B cell (primary cell): ENCODE results near the gene ATP8A2. TPM values are rescaled to one million over a fixed set of nuclear protein-coding genes. Genes with fewer than 3 reads are reported as not detected.

Experiments
- ATAC-seq: fragments of 200-7000 bp; cut with Tn5 transposase; one replicate; pipeline ENCODE4 v1.10.0; 2021; ENCODE audit warnings: low read depth, mild to moderate bottlenecking, moderate number of reproducible peaks, moderate library complexity
- CTCF ChIA-PET: fragments of 350-600 bp; sonication (Branson Sonifier 250); formaldehyde crosslinking; loops from one replicate; lab custom pipeline; 2021; ENCODE audit warnings: antibody characterized with exemption, inconsistent platforms; lab: Charles Lee
- POLR2A ChIA-PET: fragments of 350-600 bp; sonication (Branson Sonifier 250); formaldehyde crosslinking; loops from one replicate; lab custom pipeline; 2021; ENCODE audit warnings: antibody characterized with exemption; lab: Charles Lee
- DNase-seq: peaks from one replicate; pipeline ENCODE4 v3.0.0; 2013
- H2AFZ ChIP-seq: 2 replicates; pipeline ENCODE4 v1.6.1; 2012; ENCODE audit warnings: mild to moderate bottlenecking, low read depth, low read length; ENCODE audit not compliant: insufficient read depth, poor library complexity, severe bottlenecking
- H3K27ac ChIP-seq, 2 donors: 1 replicate in 1 of 2; 2 replicates in 1 of 2; pipeline ENCODE4 v1.5.1; 2012 to 2013; ENCODE audit warnings: low read length in 2 of 2, mild to moderate bottlenecking in 2 of 2, moderate library complexity in 1 of 2
- H3K27me3 ChIP-seq, 4 experiments: fragments of 200-600 bp in 1 of 4; sonication (generic) in 1 of 4; replicated peaks in 1 of 4; 1 replicate in 2 of 4; 2 replicates in 2 of 4; pipeline versions ENCODE4 v1.6.1 to v1.7.0; 2013 to 2016; ENCODE audit warnings: low read length in 3 of 4, mild to moderate bottlenecking in 2 of 4, mixed read lengths in 1 of 4, moderate library complexity in 1 of 4; ENCODE audit not compliant: insufficient read depth in 4 of 4, control insufficient read depth in 3 of 4; ENCODE audit errors: control extremely low read depth in 1 of 4
- H3K36me3 ChIP-seq, 2 experiments: replicated peaks in 1 of 2; 1 replicate in 1 of 2; 2 replicates in 1 of 2; pipeline versions ENCODE4 v1.6.1 to v1.7.1; 2013; ENCODE audit warnings: low read length in 1 of 2; ENCODE audit not compliant: insufficient read depth in 2 of 2, control insufficient read depth in 1 of 2; ENCODE audit errors: control extremely low read depth in 1 of 2, extremely low read depth in 1 of 2
- H3K4me1 ChIP-seq, 2 donors: fragments of 200-600 bp in 1 of 2; sonication (generic) in 1 of 2; 1 replicate in 1 of 2; 2 replicates in 1 of 2; pipeline versions ENCODE4 v1.5.1 to v1.6.1; 2013 to 2017; ENCODE audit warnings: low read length in 2 of 2; ENCODE audit not compliant: control insufficient read depth in 2 of 2, insufficient read depth in 2 of 2
- H3K4me2 ChIP-seq: replicated peaks from 2 replicates; pipeline ENCODE3; 2012; ENCODE audit warnings: mild to moderate bottlenecking, low read depth, low read length; ENCODE audit not compliant: poor library complexity, severe bottlenecking
- H3K4me3 ChIP-seq, 5 experiments: fragments of 200-600 bp in 1 of 5; sonication (generic) in 1 of 5; 1 replicate in 3 of 5; 2 replicates in 2 of 5; pipeline versions ENCODE4 v1.5.1 to v1.7.0; 2011 to 2016; ENCODE audit warnings: low read length in 4 of 5, mild to moderate bottlenecking in 4 of 5, low read depth in 2 of 5, control low read depth in 1 of 5, moderate library complexity in 1 of 5; ENCODE audit not compliant: insufficient read depth in 1 of 5; ENCODE audit errors: control extremely low read depth in 1 of 5, extremely low read depth in 1 of 5
- H3K79me2 ChIP-seq: fragments of 200-600 bp; sonication (generic); one replicate; pipeline ENCODE4 v1.6.0; 2016; ENCODE audit warnings: low read length; ENCODE audit not compliant: control insufficient read depth, insufficient read depth
- H3K9ac ChIP-seq: fragments of 200-600 bp; sonication (generic); 2 replicates; pipeline ENCODE4 v1.6.1; 2017; ENCODE audit warnings: mild to moderate bottlenecking, low read length, moderate library complexity
- H3K9me3 ChIP-seq, 3 donors: one replicate each; pipeline versions ENCODE4 v1.6.1 to v1.7.1; 2013; ENCODE audit warnings: low read length in 2 of 3; ENCODE audit not compliant: control insufficient read depth in 2 of 3, insufficient read depth in 1 of 3; ENCODE audit errors: control extremely low read depth in 1 of 3
- H4K20me1 ChIP-seq: 2 replicates; pipeline ENCODE4 v1.6.0; 2012; ENCODE audit warnings: mild to moderate bottlenecking, low read length; ENCODE audit not compliant: insufficient read depth, control insufficient read depth, poor library complexity, severe bottlenecking
- H3K27ac Mint-ChIP-seq: one replicate; pipeline ENCODE4 v1.8.0; 2021; ENCODE audit warnings: mixed read lengths
- H3K27me3 Mint-ChIP-seq: one replicate; pipeline ENCODE4 v1.8.0; 2021; ENCODE audit warnings: mixed read lengths
- H3K4me1 Mint-ChIP-seq: one replicate; pipeline ENCODE4 v1.8.0; 2021; ENCODE audit warnings: mixed read lengths
- H3K4me3 Mint-ChIP-seq: one replicate; pipeline ENCODE4 v1.8.0; 2021; ENCODE audit warnings: mixed read lengths
- H3K9me3 Mint-ChIP-seq: one replicate; pipeline ENCODE4 v1.8.0; 2022; ENCODE audit warnings: mixed read lengths; ENCODE audit not compliant: insufficient read depth
- EZH2 ChIP-seq: IDR thresholded peaks from 2 replicates; pipeline ENCODE4 v1.6.1; 2012; ENCODE audit warnings: borderline replicate concordance, low read depth, mild to moderate bottlenecking, moderate library complexity, low read length; ENCODE audit not compliant: insufficient read depth, poor library complexity, severe bottlenecking
- WGBS: methylation state at CpG from one replicate; pipeline ENCODE4 v1.1.5; 2013; ENCODE audit warnings: missing lambda C conversion rate; ENCODE audit not compliant: insufficient coverage; 5-methylcytosine and 5-hydroxymethylcytosine counted together
- intact Hi-C: fragments of 100-400 bp; cut with micrococcal nuclease; formaldehyde crosslinking; loops from one replicate; pipeline ENCODE4 v1.10.0; 2022
- polyA plus RNA-seq: library from polyadenylated mRNA; depleted of rRNA; stranded (reverse); fragments of >200 nt; gene quantifications from 2 replicates; pipeline ENCODE4 v1.2.3, GENCODE V29; 2012
- total RNA-seq, 2 donors: library from RNA; stranded (reverse); fragments of 120-200 nt in 1 of 2; gene quantifications; 1 replicate in 1 of 2; 2 replicates in 1 of 2; pipeline versions ENCODE4 v1.2.3 to v1.2.4, GENCODE V29; 2013 to 2022
- TF ChIP-seq, protein P1 (sequence below): fragments of 200-600 bp; IDR thresholded peaks from one replicate; pipeline ENCODE4 v1.8.0; 2022; ENCODE audit warnings: antibody characterized with exemption, mild to moderate bottlenecking

The ATP8A2 gene
- total and polyA plus RNA-seq, 2 donors (not counting 1 experiment from before 2014, with no cell fraction given) = not detected

DNA sequence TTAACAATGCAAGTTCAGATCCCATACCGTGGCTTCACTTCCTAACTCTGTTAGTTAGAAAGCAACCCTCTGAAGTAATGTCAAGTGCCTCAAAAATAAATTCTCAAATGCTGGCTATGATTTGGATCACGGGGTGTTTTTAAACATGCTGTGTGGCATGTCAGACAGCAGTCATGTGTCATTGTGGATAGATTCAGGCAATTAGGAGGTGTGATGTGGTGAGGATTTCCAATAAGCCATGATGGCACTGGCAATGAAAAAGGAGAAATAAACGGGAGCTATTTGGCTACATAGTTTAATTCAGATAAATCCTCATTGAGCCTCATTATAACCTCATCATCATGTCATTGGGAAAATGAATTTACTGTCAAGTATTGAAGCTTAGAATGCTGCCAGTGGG lies 130.3 kb downstream of the ATP8A2 start:
- Mint-ChIP-seq H3K27ac (no peak overlapping the region), H3K4me1 (no peaks in the 10 kb centered on the region), H3K27me3 (peaks cover 3% of the 10 kb centered on the region), H3K9me3 (no peaks in the 10 kb centered on the region), H3K4me3 (no peak overlapping the region)
- no peaks in the 10 kb centered on the region for H3K36me3 ChIP-seq
- CTCF ChIA-PET = no interaction called here
- TF ChIP-seq EZH2 = no peak
- TF ChIP-seq, protein P1, sequence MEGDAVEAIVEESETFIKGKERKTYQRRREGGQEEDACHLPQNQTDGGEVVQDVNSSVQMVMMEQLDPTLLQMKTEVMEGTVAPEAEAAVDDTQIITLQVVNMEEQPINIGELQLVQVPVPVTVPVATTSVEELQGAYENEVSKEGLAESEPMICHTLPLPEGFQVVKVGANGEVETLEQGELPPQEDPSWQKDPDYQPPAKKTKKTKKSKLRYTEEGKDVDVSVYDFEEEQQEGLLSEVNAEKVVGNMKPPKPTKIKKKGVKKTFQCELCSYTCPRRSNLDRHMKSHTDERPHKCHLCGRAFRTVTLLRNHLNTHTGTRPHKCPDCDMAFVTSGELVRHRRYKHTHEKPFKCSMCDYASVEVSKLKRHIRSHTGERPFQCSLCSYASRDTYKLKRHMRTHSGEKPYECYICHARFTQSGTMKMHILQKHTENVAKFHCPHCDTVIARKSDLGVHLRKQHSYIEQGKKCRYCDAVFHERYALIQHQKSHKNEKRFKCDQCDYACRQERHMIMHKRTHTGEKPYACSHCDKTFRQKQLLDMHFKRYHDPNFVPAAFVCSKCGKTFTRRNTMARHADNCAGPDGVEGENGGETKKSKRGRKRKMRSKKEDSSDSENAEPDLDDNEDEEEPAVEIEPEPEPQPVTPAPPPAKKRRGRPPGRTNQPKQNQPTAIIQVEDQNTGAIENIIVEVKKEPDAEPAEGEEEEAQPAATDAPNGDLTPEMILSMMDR = no peak
- H3K9me3 ChIP-seq = no peaks in the 10 kb centered on the region
- POLR2A ChIA-PET = no interaction called here
- H2AFZ ChIP-seq = no peak overlapping the region
- intact Hi-C loops = no loop called here
- 100% methylated on average over 1 of the region's 3 CpGs for WGBS
- no peak overlapping the region for H3K9ac ChIP-seq
- no peak overlapping the region for H3K4me2 ChIP-seq
- no peak overlapping the region for H3K27ac ChIP-seq
- H3K4me3 ChIP-seq = no peak overlapping the region
- H3K4me1 ChIP-seq = no peaks in the 10 kb centered on the region
- H3K27me3 ChIP-seq = no peaks in the 10 kb centered on the region
- no peaks in the 10 kb centered on the region for H3K79me2 ChIP-seq
- ATAC-seq = no peak
- H4K20me1 ChIP-seq = no peaks in the 10 kb centered on the region
- DNase-seq = no peak

- ChIA-PET POLR2A (no interaction called here), CTCF (no interaction called here)
- ATAC-seq (no peak), DNase-seq (no peak)
- Histone ChIP-seq H3K36me3 (no peaks in the 10 kb centered on the region), H3K79me2 (no peaks in the 10 kb centered on the region), H4K20me1 (no peaks in the 10 kb centered on the region), H3K4me3 (no peak overlapping the region), H3K9me3 (no peaks in the 10 kb centered on the region), H3K4me1 (no peaks in the 10 kb centered on the region), H3K27me3 (no peaks in the 10 kb centered on the region), H3K27ac (no peak overlapping the region), H2AFZ (no peak overlapping the region), H3K4me2 (no peak overlapping the region), H3K9ac (no peak overlapping the region)
- no peaks in the 10 kb centered on the region for H3K4me1 Mint-ChIP-seq
- WGBS = 90% methylated on average over 6 of the region's 6 CpGs
- peaks cover 2% of the 10 kb centered on the region for H3K27me3 Mint-ChIP-seq
- H3K9me3 Mint-ChIP-seq = no peaks in the 10 kb centered on the region
- TF ChIP-seq, protein P1 = no peak
- no peak for TF ChIP-seq EZH2
- no peak overlapping the region for H3K27ac Mint-ChIP-seq
- intact Hi-C loops = no loop called here
- H3K4me3 Mint-ChIP-seq = no peak overlapping the region
These were observed 130.8 kb downstream of the ATP8A2 start for GRCh38 chr13:25502551-25502950.
